Measurements from ENCODE around the gene ATG9B.

The ATG9B gene, protein sequence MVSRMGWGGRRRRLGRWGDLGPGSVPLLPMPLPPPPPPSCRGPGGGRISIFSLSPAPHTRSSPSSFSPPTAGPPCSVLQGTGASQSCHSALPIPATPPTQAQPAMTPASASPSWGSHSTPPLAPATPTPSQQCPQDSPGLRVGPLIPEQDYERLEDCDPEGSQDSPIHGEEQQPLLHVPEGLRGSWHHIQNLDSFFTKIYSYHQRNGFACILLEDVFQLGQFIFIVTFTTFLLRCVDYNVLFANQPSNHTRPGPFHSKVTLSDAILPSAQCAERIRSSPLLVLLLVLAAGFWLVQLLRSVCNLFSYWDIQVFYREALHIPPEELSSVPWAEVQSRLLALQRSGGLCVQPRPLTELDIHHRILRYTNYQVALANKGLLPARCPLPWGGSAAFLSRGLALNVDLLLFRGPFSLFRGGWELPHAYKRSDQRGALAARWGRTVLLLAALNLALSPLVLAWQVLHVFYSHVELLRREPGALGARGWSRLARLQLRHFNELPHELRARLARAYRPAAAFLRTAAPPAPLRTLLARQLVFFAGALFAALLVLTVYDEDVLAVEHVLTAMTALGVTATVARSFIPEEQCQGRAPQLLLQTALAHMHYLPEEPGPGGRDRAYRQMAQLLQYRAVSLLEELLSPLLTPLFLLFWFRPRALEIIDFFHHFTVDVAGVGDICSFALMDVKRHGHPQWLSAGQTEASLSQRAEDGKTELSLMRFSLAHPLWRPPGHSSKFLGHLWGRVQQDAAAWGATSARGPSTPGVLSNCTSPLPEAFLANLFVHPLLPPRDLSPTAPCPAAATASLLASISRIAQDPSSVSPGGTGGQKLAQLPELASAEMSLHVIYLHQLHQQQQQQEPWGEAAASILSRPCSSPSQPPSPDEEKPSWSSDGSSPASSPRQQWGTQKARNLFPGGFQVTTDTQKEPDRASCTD

DNA sequence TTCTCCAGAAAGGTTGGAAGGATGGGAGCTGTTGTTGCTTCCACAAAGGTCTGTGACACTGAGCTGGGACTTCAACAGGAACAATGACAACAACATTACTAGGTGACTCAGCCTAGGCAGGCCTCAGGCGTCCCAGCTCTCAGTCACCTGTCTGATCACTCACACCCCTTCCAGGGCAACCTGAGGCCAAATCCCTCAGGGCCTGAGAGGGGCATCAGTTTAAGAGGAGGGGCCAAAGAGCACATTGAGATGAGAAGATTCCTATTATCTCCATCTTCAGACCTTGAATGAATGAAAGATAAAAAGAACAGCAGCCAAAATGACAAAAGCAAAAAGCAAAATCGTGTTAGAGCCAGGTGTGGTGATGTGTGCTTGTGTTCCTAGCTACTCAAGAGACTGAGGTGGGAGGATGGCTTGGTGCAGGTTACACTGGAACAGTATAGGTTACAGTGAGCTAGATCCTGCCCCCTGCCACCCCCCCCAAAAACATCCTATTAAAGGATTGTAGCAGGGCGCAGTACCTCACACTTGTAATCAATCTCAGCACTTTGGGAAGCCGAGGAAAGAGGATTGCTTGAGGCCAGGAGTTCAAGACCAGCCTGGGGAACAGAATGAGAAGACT lies at the start of gene ATG9B:
TSS of gene ATG9B (minus strand) at position 60 of the 622 bp plus-strand sequence. CDS start 71 bp downstream, outside the sequence.
- DNase-seq (ENCODE audit: extremely low read depth in 1 of 2, low read depth in 1 of 2), result no peak

DNA sequence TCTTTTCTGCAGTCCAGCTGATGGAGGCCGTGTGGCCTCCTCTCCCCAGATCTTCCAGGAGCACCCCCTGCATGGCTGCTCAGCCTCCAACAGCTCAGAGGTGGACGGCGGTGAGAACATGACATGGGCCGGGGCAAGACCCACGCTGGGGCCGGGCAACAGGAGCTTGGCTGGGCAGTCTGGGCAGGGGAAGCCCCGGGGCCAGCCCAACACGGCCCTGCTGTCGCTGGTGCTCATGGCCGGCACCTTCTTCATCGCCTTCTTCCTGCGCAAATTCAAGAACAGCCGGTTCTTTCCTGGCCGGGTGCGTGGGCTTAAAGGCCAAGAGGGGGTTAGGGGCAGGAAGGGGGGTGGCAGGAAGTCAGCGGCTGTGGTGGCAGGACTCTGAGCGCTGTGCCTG lies 49.7 kb upstream of the ATG9B start:
- no peak for DNase-seq (ENCODE audit: extremely low read depth in 1 of 2, low read depth in 1 of 2)

DNA sequence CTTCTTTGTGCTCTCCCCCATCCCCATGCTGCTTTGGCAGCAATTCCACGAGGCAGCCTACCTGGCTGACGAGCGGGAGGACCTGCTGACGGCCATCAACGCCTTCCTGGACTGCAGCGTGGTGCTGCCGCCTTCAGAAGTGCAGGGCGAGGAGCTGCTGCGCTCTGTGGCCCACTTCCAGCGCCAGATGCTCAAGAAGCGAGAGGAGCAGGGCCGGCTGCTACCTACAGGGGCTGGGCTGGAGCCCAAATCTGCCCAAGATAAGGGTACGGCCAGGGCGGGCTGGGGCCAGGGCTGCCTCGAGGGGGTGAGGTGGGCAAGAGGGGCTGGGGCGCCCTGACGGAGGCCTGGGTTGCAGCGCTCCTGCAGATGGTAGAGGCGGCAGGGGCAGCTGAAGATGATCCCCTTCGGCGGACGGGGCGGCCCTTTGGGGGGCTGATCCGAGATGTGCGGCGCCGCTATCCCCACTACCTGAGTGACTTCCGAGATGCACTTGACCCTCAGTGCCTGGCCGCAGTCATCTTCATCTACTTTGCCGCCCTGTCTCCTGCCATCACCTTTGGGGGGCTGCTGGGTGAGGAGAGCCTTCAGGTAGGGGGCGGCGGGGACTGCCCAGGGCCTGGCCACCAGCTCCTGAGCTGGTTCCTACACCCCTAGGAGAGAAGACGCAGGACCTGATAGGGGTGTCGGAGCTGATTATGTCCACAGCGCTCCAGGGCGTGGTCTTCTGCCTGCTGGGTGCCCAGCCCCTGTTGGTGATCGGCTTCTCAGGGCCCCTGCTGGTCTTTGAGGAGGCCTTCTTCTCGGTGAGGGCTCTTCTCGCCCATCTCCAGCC lies 47.0 kb upstream of the ATG9B start:
- no peak for DNase-seq (ENCODE audit: extremely low read depth in 1 of 2, low read depth in 1 of 2)

DNA sequence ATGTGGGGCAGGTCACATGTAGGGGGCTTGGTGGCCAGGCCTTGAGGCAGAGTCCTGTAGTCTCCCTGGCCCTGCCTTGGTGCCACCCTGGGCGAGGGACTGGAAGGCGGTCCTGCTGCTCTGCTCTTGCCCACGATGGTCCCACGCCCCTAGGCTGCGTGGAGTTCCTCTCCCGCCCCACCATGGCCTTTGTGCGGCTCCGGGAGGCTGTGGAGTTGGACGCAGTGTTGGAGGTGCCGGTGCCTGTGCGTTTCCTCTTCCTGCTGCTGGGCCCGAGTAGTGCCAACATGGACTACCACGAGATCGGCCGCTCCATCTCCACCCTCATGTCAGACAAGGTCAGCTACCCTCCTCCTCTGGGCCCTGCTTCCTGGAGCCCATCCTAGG lies 46.3 kb upstream of the ATG9B start:
- DNase-seq (ENCODE audit: extremely low read depth in 1 of 2, low read depth in 1 of 2), result no peak

DNA sequence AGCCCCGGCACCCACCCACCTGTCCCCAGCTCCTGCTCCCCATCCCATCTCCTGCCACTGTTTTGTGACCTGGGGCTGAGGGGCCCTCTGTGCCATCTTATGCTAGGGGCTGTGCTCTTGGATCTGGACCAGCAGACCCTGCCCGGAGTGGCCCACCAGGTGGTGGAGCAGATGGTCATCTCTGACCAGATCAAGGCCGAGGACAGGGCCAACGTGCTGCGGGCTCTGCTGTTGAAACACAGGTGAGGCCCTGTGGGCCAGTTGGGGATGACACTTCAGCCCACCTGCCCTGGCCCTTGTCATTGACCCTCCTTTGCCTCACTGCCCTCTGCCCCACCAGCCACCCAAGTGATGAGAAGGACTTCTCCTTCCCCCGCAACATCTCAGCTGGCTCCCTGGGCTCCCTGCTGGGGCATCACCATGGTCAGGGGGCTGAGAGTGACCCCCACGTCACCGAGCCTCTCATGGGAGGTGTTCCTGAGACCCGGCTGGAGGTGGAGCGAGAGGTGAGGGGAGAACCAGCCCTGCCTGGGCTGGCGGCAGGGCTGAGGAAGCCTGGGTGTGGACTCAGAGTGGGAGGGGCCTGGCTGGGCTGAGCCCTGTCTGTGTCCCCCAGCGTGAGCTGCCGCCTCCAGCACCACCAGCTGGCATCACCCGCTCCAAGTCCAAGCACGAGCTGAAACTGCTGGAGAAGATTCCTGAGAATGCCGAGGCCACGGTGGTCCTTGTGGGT lies 45.7 kb upstream of the ATG9B start:
- DNase-seq (ENCODE audit: extremely low read depth in 1 of 2, low read depth in 1 of 2), result no peak

DNA sequence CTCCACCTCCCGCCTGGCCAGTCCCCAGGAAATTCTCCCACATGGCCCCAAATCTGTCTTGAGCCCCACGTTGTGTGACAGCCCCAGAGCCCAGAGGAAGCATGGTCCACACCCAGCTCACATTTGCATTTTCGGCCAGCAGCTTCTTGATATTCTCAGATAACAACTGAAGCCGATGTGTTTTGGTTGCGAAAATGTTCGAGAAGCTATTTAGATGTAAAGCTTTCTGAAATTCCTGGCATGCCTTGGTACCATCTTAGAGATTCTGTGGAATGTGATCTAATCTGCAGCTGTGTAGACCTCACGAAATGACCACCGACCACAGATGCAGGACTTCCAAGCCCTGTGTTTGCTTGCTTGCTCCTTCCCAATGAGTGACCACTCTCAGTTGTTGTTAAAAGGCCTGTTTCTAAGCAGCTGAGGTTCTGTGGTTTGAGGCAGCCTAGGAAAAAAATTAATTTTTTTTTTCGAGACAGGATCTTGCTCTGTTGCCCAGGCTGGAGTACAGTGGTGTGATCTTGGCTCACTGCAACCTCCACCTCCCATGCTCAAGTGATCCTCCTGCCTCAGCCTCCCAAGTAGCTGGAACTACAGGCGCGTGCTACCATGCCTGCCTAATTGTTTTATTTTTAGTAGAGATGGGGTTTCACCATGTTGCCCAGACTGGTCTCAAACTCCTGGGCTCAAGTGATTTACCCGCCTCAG lies 43.9 kb upstream of the ATG9B start:
- no peak for DNase-seq (ENCODE audit: extremely low read depth in 1 of 2, low read depth in 1 of 2)

DNA sequence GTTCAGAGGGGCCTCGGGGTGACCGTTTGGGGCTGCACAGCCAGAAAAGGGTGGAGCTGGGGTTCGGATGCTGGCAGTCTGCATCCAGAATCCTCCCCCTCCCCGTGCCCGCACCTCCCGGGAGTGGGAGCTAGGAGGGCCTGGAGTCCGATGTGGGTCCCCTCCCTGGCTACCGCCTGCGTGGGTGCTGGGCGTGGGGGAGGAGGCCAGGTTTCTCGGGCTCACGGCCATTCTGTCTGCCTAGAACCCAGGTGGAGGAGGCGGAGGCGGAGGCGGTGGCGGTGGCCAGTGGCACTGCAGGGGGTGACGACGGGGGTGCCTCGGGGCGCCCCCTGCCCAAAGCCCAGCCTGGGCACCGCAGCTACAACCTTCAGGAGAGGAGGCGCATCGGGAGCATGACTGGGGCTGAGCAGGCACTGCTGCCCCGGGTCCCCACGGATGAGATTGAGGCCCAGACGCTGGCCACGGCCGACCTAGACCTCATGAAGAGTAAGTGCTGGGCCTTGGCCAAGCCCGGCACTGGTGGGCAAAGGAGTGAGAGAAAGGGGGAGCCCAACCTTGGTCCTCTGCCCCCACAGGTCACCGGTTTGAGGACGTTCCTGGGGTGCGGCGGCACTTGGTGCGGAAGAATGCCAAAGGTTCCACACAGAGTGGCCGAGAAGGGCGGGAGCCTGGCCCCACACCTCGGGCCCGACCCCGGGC lies 42.1 kb upstream of the ATG9B start:
- DNase-seq (ENCODE audit: extremely low read depth in 1 of 2, low read depth in 1 of 2), result no peak

DNA sequence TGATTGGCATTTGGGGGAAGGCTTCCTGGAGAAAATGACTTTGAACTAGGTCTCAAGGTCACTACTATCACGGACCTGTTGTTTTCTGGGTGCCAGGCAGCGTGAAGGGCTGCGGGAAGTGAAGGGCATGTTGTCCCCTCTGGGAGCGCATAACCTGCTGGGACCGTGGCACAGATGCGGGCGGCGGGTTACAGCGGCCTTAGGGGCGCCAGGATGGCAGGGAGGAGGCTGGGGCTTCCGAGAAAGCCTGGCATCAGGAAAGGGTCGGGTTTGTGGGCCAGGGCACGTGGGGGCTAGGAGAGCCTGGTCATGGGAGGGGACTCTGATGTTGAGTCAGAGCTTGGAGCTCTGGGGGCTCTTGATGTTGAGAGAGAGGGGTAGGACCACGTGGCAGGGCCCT lies 41.2 kb upstream of the ATG9B start:
- no peak for DNase-seq (ENCODE audit: extremely low read depth in 1 of 2, low read depth in 1 of 2)

DNA sequence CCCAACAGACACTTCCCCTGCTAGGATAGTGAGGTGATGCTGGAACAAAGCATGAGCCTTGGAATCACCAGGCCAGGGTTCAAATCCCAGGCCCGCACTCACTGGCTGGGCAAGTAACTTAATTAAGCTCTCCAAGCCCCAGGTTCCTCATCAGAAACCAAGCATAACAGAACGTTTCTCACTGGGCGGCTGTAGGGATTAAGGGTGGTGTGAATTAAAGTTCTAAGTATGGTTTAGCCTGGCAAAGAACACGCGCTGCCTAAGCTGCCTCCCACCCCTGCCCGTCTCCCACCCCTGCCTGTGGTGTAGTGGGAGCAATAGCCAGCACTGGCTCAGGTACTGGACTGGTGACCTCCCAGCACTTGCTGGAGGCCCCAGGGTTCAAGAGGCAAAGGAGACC lies 40.7 kb upstream of the ATG9B start:
- DNase-seq (ENCODE audit: extremely low read depth in 1 of 2, low read depth in 1 of 2), result no peak

DNA sequence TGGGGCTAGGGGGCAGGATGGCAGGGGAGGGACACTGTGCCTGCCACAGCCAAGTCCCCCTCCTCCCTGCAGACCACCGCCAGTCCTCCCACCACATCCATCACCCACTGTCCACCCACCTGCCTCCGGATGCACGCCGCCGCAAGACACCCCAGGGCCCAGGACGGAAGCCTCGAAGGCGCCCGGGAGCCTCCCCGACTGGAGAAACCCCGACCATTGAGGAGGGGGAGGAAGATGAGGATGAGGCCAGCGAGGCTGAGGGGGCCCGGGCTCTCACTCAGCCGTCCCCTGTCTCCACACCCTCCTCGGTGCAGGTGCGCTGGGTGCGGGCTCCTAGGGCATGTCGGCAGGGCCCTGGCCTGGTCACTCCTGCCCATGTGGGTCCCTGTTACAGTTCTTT lies 40.2 kb upstream of the ATG9B start:
- DNase-seq (ENCODE audit: extremely low read depth in 1 of 2, low read depth in 1 of 2), result no peak

DNA sequence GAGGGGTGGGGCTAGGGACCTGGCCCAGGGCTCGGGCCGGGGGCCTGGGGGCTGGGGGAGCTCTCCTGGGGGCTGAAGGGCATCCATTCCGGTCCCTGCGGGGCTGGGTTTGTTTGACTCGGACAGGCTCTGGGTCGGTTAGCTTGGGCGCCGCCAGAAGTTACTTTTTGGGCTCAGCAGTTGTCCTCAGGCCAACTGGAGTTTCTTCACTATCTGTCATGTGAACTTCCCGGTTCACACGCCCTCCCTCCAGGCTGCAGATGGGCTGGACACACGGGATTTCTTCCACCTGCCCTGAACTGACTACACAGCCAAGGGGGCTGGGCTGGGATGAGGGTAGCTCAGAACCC lies 38.9 kb upstream of the ATG9B start:
- DNase-seq (ENCODE audit: extremely low read depth in 1 of 2, low read depth in 1 of 2), result no peak

DNA sequence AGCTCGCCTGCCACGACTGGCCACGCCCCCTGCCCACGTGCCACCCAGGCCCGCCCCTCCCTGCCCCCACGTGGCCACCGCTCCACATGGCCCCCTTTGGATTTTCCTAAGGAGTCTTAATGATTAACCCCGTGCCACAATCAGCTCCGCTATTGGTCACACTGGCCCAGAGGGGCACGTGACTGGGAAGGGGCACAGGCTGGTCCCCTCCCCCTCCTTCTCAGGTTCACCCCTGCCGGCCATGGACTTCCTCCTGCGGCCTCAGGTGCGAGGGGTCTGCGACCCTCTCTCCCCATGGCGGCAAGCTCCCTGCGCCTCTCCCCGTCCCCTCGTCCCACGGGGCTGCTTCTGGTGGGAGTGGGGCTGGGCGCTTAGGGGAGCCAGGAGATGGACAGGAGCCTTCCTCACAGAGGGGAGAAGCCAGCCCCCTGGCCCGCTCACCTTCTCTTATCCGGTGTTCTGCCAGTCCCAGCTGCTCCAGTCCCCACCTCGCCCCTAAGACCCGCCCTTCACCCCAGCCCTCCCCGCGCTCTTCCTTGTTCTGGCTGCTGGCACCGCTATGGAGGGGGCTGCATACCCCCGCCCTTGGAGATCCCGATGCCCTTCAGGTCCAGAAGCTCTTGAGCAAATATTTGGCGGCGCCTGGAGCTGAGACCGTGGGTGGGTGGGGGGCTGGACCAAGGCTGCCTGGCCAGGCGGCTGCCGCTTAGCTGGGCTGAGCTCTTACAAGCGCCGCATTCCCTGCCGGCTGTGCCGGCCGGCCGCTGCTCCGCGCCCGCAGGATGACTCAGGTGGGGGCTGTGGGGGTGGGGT lies 38.3 kb upstream of the ATG9B start:
- no peak for DNase-seq (ENCODE audit: extremely low read depth in 1 of 2, low read depth in 1 of 2)

DNA sequence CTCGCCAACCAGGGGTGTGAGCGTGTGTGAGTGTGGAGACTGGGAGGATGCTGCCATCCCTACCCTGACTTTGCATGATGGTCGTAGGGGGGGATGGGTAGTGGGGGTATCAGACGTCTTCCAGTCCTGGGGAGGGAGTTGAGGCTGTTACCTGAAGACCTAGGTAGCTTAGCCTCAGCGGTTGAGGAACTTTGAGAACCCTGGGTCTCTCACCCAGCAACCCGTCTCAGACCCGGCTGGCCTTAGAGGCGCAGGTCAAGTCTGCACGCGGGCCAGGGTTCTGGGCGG lies 37.8 kb upstream of the ATG9B start:
- DNase-seq (ENCODE audit: extremely low read depth in 1 of 2, low read depth in 1 of 2), result no peak

DNA sequence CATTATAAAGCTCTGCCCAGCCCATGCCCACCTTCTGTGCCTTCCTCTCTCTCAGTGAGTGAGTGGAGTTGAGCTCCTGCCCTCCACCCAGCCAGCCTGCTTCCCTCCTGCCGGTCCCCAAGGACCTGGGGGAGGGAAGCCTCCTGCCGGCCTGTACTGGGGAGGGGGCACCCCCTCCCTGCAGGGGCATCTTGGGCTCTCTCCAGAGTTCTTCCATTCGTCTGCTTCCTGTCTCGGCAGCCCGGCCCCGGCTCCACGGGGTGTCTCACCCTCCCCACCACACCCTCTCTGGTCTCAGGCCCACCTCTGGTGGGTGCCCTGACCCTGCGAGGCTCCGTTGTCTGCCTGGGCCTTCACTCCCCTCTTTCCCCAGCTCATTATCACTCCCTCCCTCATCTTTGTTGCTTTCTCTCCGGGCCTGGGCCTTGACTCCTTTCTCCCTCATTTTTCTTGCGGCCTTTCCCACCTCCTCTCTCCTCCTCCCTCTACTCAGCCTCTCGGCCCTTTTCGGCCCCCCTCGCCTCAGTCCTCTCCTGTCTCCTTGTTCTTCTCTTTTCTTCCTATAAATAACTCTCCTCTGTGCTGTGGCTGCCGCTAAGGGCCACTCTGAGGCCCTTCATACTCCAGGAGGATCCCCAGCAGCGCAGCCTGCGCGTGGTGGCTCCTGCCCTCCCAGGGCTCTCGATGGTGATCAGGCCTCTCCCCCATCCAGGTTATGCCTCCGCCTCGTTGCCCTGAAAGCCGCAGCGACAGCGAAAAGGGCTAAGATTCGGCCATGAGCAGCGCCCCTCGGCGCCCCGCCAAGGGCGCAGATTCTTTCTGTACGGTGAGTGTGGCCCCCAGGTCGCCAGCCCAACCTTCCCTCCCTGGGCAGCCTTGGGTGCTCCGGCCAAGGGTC lies 37.2 kb upstream of the ATG9B start:
- DNase-seq (ENCODE audit: extremely low read depth in 1 of 2, low read depth in 1 of 2), result no peak

DNA sequence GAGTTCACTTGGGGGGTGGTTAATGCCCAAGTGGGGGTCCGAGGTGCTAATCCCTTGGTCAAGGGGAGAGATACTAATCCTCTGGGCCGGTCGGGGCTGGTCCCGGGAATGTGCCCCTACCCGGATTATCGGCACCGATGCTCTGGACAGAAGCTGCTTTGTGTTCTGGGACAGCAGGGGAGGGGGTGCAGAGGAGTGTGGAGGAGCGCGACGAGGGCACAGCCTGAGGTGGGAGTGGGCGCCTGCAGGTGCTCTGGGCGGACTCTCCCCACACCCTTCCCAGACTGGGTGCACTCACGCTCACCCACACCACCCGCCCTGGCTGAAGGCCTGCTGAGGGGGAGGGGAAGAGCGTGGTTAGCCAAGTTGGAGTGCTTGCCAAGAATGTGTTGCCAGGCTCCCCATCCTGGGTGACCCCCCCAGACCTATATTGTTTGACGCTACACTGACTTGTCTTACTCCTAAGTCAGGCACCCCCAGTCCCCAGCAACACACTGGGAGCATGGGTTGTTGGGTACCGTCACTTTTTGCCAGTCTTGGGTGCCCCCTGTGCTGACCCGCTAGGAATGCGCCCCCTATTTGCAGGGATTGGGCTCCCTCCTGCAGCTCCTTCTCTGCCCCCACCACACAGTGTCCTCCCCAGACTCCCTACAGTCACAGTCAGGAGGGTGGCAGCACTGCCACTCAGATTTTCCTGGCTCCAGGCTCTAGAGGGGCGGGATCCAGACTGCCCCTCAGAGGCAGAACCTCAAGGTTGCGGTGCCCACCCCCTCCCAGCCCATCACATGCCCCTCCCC lies 36.3 kb upstream of the ATG9B start:
- DNase-seq (ENCODE audit: extremely low read depth in 1 of 2, low read depth in 1 of 2), result no peak

DNA sequence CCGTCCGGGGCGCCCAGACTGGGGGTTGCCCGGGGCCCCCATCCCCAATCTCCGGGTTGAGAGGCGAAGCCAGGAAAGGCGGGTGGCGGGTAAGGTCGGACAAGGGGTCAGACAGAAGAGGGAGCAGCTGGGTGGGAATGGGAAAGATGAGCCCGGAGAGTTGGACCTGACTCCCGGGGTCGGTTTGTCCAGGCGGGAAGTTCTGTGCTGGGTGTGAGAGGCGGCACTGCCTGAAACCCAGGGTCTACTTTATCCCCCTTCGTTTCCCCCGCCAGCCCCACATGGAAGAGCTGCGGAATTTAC lies 35.8 kb upstream of the ATG9B start:
- no peak for DNase-seq (ENCODE audit: extremely low read depth in 1 of 2, low read depth in 1 of 2)
